Peyer's patch (tissue), 4 donors: Measurements from ENCODE around the gene WARS2. TPM values are rescaled to one million over a fixed set of nuclear protein-coding genes. Genes with fewer than 3 reads are reported as not detected.
A peak's percentile ranks its signal among the peaks of the same experiment; 100 is the strongest.

Source experiments
- DNase-seq, 3 donors: peaks; one replicate each; pipeline ENCODE4 v3.0.0-alpha.2; 2017 to 2019
- H3K27ac ChIP-seq, 4 donors: fragments of 200-600 bp; sonication (generic); one replicate each; pipeline ENCODE4 v1.5.1; 2016 to 2019
- H3K27me3 ChIP-seq, 2 donors: fragments of 200-600 bp; sonication (generic); one replicate each; pipeline ENCODE4 v1.5.1; 2019
- H3K36me3 ChIP-seq, 3 donors: fragments of 200-600 bp; sonication (generic); one replicate each; pipeline ENCODE4 v1.5.1; 2016 to 2019
- H3K4me1 ChIP-seq, 4 donors: fragments of 200-600 bp; sonication (generic); one replicate each; pipeline ENCODE4 v1.5.1; 2016 to 2019
- H3K4me3 ChIP-seq, 4 donors: fragments of 200-600 bp; sonication (generic); 1 replicate in 3 of 4; 2 replicates in 1 of 4; pipeline ENCODE4 v1.5.1; 2016 to 2019; ENCODE audit warnings: mild to moderate bottlenecking in 1 of 4
- H3K9me3 ChIP-seq, 4 donors: fragments of 200-600 bp; sonication (generic); one replicate each; pipeline ENCODE4 v1.5.1; 2016 to 2019; ENCODE audit warnings: mild to moderate bottlenecking in 1 of 4
- CTCF ChIP-seq, 6 experiments: fragments of 450-650 bp in 4 of 6; fragments of 200-600 bp in 2 of 6; sonication (generic) in 1 of 6; IDR thresholded peaks; one replicate each; pipeline ENCODE4 v1.5.1; 2017 to 2019; ENCODE audit warnings: antibody characterized with exemption in 6 of 6, mild to moderate bottlenecking in 3 of 6, moderate library complexity in 1 of 6
- POLR2A ChIP-seq, 2 donors: fragments of 450-650 bp; IDR thresholded peaks; one replicate each; pipeline ENCODE4 v1.5.1; 2017; ENCODE audit warnings: antibody characterized with exemption in 2 of 2, mild to moderate bottlenecking in 2 of 2, moderate library complexity in 2 of 2
- total RNA-seq, 4 donors: library from RNA; depleted of rRNA; stranded (reverse); fragments of >200 nt; gene quantifications; one replicate each; pipeline ENCODE4 v1.1.0, GENCODE V29; 2016

The WARS2 gene
- total RNA-seq, result 10 to 100 TPM in 2 of 4 donors, 1 to 10 TPM in 2; 7.5 to 20.6 (median 10.6) TPM

- H3K27me3 ChIP-seq, result no peaks in the 10 kb centered on the region
- no peaks in the 10 kb centered on the region for H3K36me3 ChIP-seq
- H3K27ac ChIP-seq, result peak within 1 kb of the TSS; percentile 89 to 98 (median 96)
- peak in 1 of 6 experiments; percentile 14 for TF ChIP-seq CTCF (IDR thresholded peaks at IDR 0.05)
- TF ChIP-seq POLR2A (IDR thresholded peaks at IDR 0.05), result peak; percentile 54 to 75
- peak within 1 kb of the TSS; percentile 47 to 79 (median 60) for H3K4me3 ChIP-seq
- DNase-seq, result peak; percentile 95 to 98 (median 96)
- H3K9me3 ChIP-seq, result no peaks in the 10 kb centered on the region
- H3K4me1 ChIP-seq, result peaks cover 0 to 14% (median 5%) of the 10 kb centered on the region in 4 donors
These were observed at the start of gene WARS2 for GRCh38 chr1:119140177-119141019. TSS of gene WARS2 (minus strand) at chr1:119140653. CDS start at chr1:119140644, 9 bp downstream.

- no peak overlapping the region for H3K4me3 ChIP-seq
- DNase-seq, result no peak
- no peaks in the 10 kb centered on the region for H3K4me1 ChIP-seq
- TF ChIP-seq POLR2A (IDR thresholded peaks at IDR 0.05), result no peak
- TF ChIP-seq CTCF (IDR thresholded peaks at IDR 0.05), result no peak
- no peak overlapping the region for H3K27ac ChIP-seq
- no peaks in the 10 kb centered on the region for H3K27me3 ChIP-seq
- no peaks in the 10 kb centered on the region for H3K36me3 ChIP-seq
- no peaks in the 10 kb centered on the region for H3K9me3 ChIP-seq
These were observed 48.5 kb upstream of the WARS2 start for GRCh38 chr1:119188926-119189325.

- Histone ChIP-seq H3K36me3 (no peaks in the 10 kb centered on the region), H3K4me3 (no peak overlapping the region), H3K27ac (no peak overlapping the region), H3K27me3 (no peaks in the 10 kb centered on the region), H3K4me1 (no peaks in the 10 kb centered on the region), H3K9me3 (no peaks in the 10 kb centered on the region)
- no peak for TF ChIP-seq POLR2A (IDR thresholded peaks at IDR 0.05)
- no peak for TF ChIP-seq CTCF (IDR thresholded peaks at IDR 0.05)
- DNase-seq, result no peak
These were observed 47.0 kb upstream of the WARS2 start for GRCh38 chr1:119187416-119187815.

GRCh38 chr1:119186471-119186870 is 46.0 kb upstream of the WARS2 start:
- Histone ChIP-seq H3K9me3 (no peaks in the 10 kb centered on the region), H3K27ac (no peak overlapping the region), H3K27me3 (no peaks in the 10 kb centered on the region), H3K4me3 (no peak overlapping the region), H3K4me1 (no peaks in the 10 kb centered on the region), H3K36me3 (no peaks in the 10 kb centered on the region)
- no peak for DNase-seq
- TF ChIP-seq CTCF (IDR thresholded peaks at IDR 0.05) (no peak), POLR2A (IDR thresholded peaks at IDR 0.05) (no peak)

GRCh38 chr1:119184972-119185371 is 44.5 kb upstream of the WARS2 start:
- Histone ChIP-seq H3K27ac (no peak overlapping the region), H3K36me3 (no peaks in the 10 kb centered on the region), H3K4me3 (no peak overlapping the region), H3K4me1 (no peaks in the 10 kb centered on the region), H3K9me3 (no peaks in the 10 kb centered on the region), H3K27me3 (no peaks in the 10 kb centered on the region)
- peak in 2 of 6 experiments; percentile 3 to 10 for TF ChIP-seq CTCF (IDR thresholded peaks at IDR 0.05)
- TF ChIP-seq POLR2A (IDR thresholded peaks at IDR 0.05), result no peak
- no peak for DNase-seq
